ENCODE results near the gene PPP1R27.

Gene PPP1R27

GRCh38 chr17:81845361-81845760 lies 10.5 kb upstream of the PPP1R27 start:
- Histone ChIP-seq H3K27ac (ENCODE audit: low read length) (no peak overlapping the region), H3K4me3 (ENCODE audit: low read depth in 1 of 2, low read length in 2 of 2) (no peak overlapping the region), H3K79me2 (ENCODE audit: insufficient read depth, low read length) (peaks cover 3% of the 10 kb centered on the region; the same call in 1 of the 2 replicates), H3K4me2 (ENCODE audit: insufficient read depth, low read length) (no peak overlapping the region), H3K9ac (ENCODE audit: low read depth, low read length) (no peak overlapping the region), H3K4me1 (ENCODE audit: insufficient read depth, low read length) (no peaks in the 10 kb centered on the region), H3K9me3 (ENCODE audit: insufficient read depth, low read length, severe bottlenecking) (no peaks in the 10 kb centered on the region), H3K36me3 (ENCODE audit: insufficient read depth, low read length) (peaks cover 67% of the 10 kb centered on the region), H4K20me1 (ENCODE audit: insufficient read depth, low read length) (peaks cover 30% of the 10 kb centered on the region), H2AFZ (ENCODE audit: low read depth, low read length) (no peak overlapping the region), H3K27me3 (ENCODE audit: insufficient read depth, low read length, poor library complexity) (no peaks in the 10 kb centered on the region)
- TF ChIP-seq CTCF (IDR thresholded peaks at IDR 0.05; ENCODE audit: borderline replicate concordance, extremely low read depth, low read length, poor library complexity, severe bottlenecking) (no peak), EZH2 (IDR thresholded peaks at IDR 0.05; ENCODE audit: borderline replicate concordance, low read depth, low read length, severe bottlenecking) (no peak)
- ATAC-seq (ENCODE audit: insufficient read depth, low read depth): no peak
- no peak for DNase-seq

DNA sequence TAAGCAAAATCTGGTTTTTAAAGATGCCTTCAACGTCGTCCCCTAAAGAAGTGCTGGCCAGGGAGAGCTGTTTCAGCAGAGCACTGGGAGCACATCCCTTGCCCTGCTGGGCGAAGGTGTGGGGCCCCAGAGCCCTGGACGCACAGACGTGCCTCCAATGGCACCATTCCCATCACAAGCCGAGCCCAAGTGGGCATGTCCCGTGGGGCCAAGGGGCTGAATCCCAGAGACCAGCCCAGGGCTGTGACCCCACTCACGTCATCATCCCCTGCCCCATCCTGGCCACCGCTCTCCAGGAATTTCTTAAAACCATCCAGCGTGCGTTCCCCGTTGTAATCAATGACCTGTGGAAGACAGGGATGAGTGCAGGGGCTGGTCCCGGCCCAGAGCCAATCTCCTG lies 10.0 kb upstream of the PPP1R27 start:
- H3K27ac ChIP-seq (ENCODE audit: low read length): no peak overlapping the region
- peaks cover 67% of the 10 kb centered on the region for H3K36me3 ChIP-seq (ENCODE audit: insufficient read depth, low read length)
- no peak overlapping the region for H2AFZ ChIP-seq (ENCODE audit: low read depth, low read length)
- H3K4me3 ChIP-seq (ENCODE audit: low read depth in 1 of 2, low read length in 2 of 2): no peak overlapping the region
- H3K27me3 ChIP-seq (ENCODE audit: insufficient read depth, low read length, poor library complexity): no peaks in the 10 kb centered on the region
- no peaks in the 10 kb centered on the region for H3K9me3 ChIP-seq (ENCODE audit: insufficient read depth, low read length, severe bottlenecking)
- 0 out of 2 replicates have a peak, but pooled peaks cover 3% of the 10 kb centered on the region for H3K79me2 ChIP-seq (ENCODE audit: insufficient read depth, low read length)
- no peaks in the 10 kb centered on the region for H3K4me1 ChIP-seq (ENCODE audit: insufficient read depth, low read length)
- H3K4me2 ChIP-seq (ENCODE audit: insufficient read depth, low read length): no peak overlapping the region
- DNase-seq (no peak), ATAC-seq (ENCODE audit: insufficient read depth, low read depth) (no peak)
- peaks cover 30% of the 10 kb centered on the region for H4K20me1 ChIP-seq (ENCODE audit: insufficient read depth, low read length)
- H3K9ac ChIP-seq (ENCODE audit: low read depth, low read length): no peak overlapping the region
- no peak for TF ChIP-seq CTCF (IDR thresholded peaks at IDR 0.05; ENCODE audit: borderline replicate concordance, extremely low read depth, low read length, poor library complexity, severe bottlenecking)
- TF ChIP-seq EZH2 (IDR thresholded peaks at IDR 0.05; ENCODE audit: borderline replicate concordance, low read depth, low read length, severe bottlenecking): no peak

DNA sequence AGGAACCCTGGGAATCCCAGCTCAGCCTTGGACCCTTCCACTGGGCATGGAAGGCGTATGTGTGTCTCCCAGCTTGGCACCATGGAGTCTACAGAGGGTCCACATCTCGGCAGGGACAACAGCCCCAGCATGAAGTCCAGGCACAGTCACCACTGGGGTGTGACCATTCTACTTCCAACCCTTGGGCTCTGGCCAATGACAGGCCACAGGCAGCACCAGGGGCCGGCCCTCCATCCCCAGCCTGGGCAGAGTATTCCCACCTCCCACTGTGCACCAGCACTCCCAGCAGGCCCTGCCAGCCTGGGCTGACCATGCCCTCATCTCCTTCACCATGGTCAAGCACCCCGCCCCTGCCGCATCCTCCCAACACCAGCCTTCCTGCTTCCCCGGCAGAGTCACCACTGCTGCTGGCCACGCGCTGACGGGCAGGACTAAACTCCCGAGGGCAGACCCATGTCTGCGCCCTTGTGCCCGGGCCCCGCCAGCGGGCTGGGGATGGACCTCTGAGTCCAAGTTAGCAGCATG lies 9.5 kb upstream of the PPP1R27 start:
- no peak for TF ChIP-seq EZH2 (IDR thresholded peaks at IDR 0.05; ENCODE audit: borderline replicate concordance, low read depth, low read length, severe bottlenecking)
- no peak for TF ChIP-seq CTCF (IDR thresholded peaks at IDR 0.05; ENCODE audit: borderline replicate concordance, extremely low read depth, low read length, poor library complexity, severe bottlenecking)
- DNase-seq: no peak

More for the DNA sequence above, 9.5 kb upstream of the PPP1R27 start:
- Histone ChIP-seq H3K4me1 (ENCODE audit: insufficient read depth, low read length) (no peaks in the 10 kb centered on the region), H3K79me2 (ENCODE audit: insufficient read depth, low read length) (0 out of 2 replicates have a peak, but pooled peaks cover 2% of the 10 kb centered on the region), H3K9me3 (ENCODE audit: insufficient read depth, low read length, severe bottlenecking) (no peaks in the 10 kb centered on the region), H3K4me3 (ENCODE audit: low read depth in 1 of 2, low read length in 2 of 2) (no peak overlapping the region), H4K20me1 (ENCODE audit: insufficient read depth, low read length) (peaks cover 30% of the 10 kb centered on the region), H2AFZ (ENCODE audit: low read depth, low read length) (no peak overlapping the region), H3K4me2 (ENCODE audit: insufficient read depth, low read length) (no peak overlapping the region), H3K27me3 (ENCODE audit: insufficient read depth, low read length, poor library complexity) (no peaks in the 10 kb centered on the region), H3K27ac (ENCODE audit: low read length) (no peak overlapping the region), H3K9ac (ENCODE audit: low read depth, low read length) (no peak overlapping the region), H3K36me3 (ENCODE audit: insufficient read depth, low read length) (peaks cover 66% of the 10 kb centered on the region)
- no peak for ATAC-seq (ENCODE audit: insufficient read depth, low read depth)

All from DND-41 (cell line).